RWPE1 (cell line): ENCODE data around the gene MEMO1.
"Not testable (repeated sequence)": the region's sequence is repeated elsewhere in the genome, so short reads cannot be mapped to it uniquely, and the experiment has no call there.

ENCODE experiments used
- CTCF ChIA-PET: fragments of 350-600 bp; sonication (Branson Sonifier 250); formaldehyde crosslinking; extraction: SDS; loops from one replicate; lab custom pipeline; 2021; lab: Yijun Ruan, JAX
- POLR2A ChIA-PET: fragments of 400-600 bp; formaldehyde crosslinking; extraction: SDS; loops from one replicate; lab custom pipeline; 2020; ENCODE audit warnings: antibody characterized with exemption; ENCODE audit not compliant: low non-redundant PET; lab: Yijun Ruan, JAX
- DNase-seq: peaks from one replicate; pipeline ENCODE4 v3.0.0; 2012; ENCODE audit warnings: low spot score
- H3K27ac ChIP-seq: fragments of 450-650 bp; 2 replicates; pipeline ENCODE4 v1.5.1; 2017
- TF ChIP-seq, protein P1 (sequence below): fragments of 450-650 bp; conservative IDR thresholded peaks from 2 replicates; pipeline ENCODE4 v1.5.1; 2017; ENCODE audit warnings: low read depth, mild to moderate bottlenecking

Gene MEMO1

DNA sequence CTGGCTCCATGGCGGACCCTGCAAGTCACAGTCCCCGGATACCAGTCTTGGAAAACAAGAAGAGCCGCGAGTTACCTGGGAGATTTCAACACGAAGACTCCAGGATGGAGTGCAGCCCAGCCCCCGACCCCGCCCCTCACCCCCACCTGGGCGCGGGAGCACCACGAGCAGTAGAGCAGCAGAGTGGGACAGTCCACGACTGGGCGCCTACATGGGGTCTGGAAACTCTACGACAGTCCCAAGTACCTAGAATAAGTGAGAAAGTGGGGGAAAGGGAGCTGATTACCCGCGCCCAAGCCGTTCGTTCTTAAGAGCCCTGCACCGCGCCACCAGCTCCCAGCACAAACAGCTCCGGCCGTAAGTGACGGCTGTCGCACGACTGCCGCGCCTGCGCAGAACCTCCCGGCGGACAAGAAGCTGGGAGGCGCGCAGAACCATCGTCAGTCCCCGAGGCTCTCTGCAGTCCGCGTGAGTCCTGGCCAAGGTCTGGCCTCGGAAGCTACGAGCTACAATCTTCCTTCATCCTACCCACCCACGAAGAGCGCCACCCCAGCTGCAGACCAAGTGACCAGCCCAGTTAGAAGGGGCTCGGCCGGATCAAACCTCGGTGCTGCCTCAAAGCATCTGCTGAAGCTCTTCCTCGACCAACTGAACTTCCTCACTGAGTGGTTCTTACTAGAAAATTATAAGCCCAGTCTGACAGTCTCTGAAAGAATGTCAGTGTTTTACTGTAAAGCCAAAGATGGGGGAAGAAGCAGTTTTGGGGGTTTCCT is 28.8 kb upstream of the MEMO1 start, which contains the start of gene DPY30:
Gene DPY30 (minus strand): TSS at position 359 of the 773 bp plus-strand sequence. CDS start 349 bp downstream, at position 10.
- CTCF ChIA-PET = interaction anchor here (0.6 kb wide), 1 partner anchor 38 kb away, joined by 3 read pairs; no protein-coding TSS in a partner anchor
- POLR2A ChIA-PET = interaction anchor here (1.1 to 1.3 kb wide), 3 partner anchors 23 to 126 kb away, joined by 3 to 14 read pairs (median 5); partner anchors contain the start of genes SLC30A6 and SPAST
- DNase-seq = peak; percentile 86
- H3K27ac ChIP-seq = peak within 1 kb of the TSS; percentile 88
- TF ChIP-seq, protein P1, sequence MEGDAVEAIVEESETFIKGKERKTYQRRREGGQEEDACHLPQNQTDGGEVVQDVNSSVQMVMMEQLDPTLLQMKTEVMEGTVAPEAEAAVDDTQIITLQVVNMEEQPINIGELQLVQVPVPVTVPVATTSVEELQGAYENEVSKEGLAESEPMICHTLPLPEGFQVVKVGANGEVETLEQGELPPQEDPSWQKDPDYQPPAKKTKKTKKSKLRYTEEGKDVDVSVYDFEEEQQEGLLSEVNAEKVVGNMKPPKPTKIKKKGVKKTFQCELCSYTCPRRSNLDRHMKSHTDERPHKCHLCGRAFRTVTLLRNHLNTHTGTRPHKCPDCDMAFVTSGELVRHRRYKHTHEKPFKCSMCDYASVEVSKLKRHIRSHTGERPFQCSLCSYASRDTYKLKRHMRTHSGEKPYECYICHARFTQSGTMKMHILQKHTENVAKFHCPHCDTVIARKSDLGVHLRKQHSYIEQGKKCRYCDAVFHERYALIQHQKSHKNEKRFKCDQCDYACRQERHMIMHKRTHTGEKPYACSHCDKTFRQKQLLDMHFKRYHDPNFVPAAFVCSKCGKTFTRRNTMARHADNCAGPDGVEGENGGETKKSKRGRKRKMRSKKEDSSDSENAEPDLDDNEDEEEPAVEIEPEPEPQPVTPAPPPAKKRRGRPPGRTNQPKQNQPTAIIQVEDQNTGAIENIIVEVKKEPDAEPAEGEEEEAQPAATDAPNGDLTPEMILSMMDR = no peak

DNA sequence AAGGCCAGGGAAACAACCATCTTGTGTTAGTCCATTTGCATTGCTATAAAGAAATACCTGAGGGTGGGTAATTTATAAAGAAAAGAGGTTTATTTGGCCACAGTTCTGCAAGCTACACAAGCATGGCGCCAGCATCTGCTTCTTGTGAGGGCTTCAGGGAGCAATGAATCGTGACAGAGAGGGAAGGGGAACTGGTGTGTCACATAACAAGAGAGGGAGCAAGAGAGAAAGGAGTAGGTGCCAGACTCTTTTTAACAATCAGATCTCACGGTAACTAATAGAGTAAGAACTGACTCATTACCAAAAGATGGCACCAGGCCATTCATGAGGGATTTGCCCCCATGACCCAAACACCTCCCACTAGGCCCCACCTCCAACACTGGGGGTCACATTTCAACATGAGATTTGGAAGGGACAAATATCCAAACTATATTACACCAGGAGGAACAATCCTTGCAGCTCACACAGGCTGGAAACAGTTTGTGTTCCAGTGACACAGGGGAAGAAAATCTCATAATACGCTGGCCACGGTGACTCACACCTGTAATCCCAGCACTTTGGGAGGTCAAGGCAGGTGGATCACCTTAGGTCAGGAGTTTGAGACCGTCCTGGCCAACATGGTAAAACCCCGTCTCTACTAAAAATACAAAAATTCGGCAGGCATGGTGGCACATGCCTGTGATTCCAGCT is 23.5 kb upstream of the MEMO1 start:
- DNase-seq, POLR2A ChIA-PET: not testable (repeated sequence)
- peak overlapping the region; percentile 46 for H3K27ac ChIP-seq
- CTCF ChIA-PET = interaction anchor here (0.6 to 0.7 kb wide), 2 partner anchors 7 to 387 kb away, joined by 3 to 4 read pairs; no protein-coding TSS in a partner anchor

DNA sequence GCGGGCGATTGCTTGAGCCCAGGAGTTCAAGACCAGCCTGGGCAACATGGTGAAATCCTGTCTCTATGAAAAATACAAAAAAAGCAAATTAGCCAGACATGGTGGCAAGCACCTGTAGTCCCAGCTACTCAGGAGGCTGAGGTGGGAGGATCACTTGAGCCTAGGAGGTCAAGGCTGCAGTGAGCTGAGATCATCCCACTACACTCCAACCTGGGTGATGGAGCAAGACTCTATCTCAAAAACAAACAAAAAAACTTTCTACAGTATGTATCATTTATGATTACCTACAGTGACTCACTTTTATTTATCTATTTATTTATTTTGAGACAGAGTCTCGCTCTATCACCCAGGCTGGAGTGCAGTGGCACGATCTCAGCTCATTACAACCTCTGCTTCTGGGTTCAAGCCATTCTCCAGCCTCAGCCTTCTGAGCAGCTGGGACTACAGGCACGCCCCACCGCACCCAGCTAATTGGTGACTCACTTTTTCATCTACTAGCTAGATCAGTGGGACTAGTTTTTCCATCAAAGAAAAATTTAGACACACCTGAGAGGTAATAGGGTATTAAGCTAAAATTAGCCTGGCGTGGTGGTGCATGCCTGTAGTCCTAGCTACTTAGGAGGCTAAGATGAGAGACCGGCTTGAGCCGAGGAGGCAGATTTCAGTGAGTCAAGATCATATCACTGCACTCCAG is 8.1 kb upstream of the MEMO1 start:
- POLR2A ChIA-PET = interaction anchor here (0.5 kb wide), 1 partner anchor 29 kb away, joined by 8 read pairs; no protein-coding TSS in a partner anchor
- DNase-seq = peak; percentile 19
- CTCF ChIA-PET = interaction anchor here (0.6 to 1.4 kb wide), 2 partner anchors 11 to 1305 kb away, joined by 3 to 8 read pairs; no protein-coding TSS in a partner anchor
- peak overlapping the region; percentile 34; the same call in 1 of the 2 replicates for H3K27ac ChIP-seq

DNA sequence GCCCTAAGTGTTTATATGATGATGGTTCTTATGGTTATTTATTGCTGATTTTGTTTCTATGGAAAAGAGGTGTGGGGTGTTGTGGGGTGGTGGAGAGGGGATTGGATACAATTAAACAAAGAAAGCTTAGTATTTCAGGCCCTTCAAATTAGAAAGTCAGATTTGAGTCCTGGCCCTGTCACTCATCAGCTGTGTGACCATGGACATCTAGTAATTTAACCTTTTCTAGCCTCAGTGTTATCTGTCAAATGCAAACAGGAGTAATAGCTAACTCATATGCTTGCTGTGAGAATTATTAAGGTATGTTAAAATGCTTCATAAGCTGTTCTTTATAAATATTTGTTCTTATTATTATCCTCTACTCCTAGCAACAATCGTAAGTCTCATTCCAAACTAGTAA is 2.1 kb upstream of the MEMO1 start:
- TF ChIP-seq, protein P1 = no peak
- ChIA-PET POLR2A (no interaction called here), CTCF (interaction anchor here (0.5 to 0.7 kb wide), 3 partner anchors 95 to 1951 kb away, joined by 4 to 11 read pairs (median 4); no protein-coding TSS in a partner anchor)

DNA sequence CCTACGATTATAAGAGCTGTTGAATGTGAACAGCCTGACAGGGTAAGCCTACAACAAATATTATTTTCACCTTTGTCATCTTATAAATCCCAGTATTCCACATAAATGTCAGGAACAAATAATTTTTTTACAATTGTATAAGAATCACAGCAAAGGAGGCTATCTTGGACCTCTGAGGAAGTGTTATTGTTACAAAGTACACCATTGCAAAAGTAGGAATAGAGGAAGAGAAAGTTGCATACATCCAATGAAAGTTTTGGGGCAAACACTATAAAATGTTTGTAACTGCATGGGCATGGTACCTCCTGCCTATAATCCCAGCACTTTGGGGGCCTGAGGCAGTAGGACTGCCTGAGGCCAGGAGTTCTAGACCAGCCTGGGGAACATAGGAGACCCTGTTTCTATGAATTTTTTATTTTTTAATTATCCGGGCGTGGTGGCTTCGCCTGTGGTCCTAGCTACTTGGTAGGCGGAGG is 715 bp upstream of the MEMO1 start:
- TF ChIP-seq, protein P1 = no peak
- H3K27ac ChIP-seq = peak overlapping the region; percentile 98
- DNase-seq = no peak
- POLR2A ChIA-PET = no interaction called here
- CTCF ChIA-PET = no interaction called here

More for the DNA sequence above, 2.1 kb upstream of the MEMO1 start:
- no peak overlapping the region for H3K27ac ChIP-seq
- DNase-seq = no peak

DNA sequence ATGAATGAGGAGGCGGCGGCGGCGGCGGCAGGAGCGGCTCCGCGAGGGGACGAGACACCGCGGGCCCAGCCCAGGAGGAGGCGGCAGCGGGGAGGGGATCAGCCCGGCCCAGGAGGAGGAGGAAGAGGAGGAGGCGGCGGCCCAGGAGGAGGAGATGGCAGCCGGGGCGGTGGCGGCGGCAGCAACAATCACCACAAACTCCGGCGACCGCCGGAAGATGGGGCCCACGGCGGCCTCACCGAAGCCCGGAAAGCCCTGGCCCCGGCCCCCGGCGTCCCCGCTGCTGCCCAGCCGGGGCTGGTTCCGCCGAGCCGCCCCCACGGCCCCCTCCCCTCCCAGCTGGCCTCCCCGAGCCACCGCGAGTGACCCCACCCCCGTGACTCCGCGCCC is 533 bp downstream of the MEMO1 start:
- CTCF ChIA-PET, DNase-seq: not testable (repeated sequence)
- POLR2A ChIA-PET = interaction anchor here (0.6 kb wide), 1 partner anchor 68 kb away, joined by 5 read pairs; no protein-coding TSS in a partner anchor
- H3K27ac ChIP-seq = peak overlapping the region; percentile 98

DNA sequence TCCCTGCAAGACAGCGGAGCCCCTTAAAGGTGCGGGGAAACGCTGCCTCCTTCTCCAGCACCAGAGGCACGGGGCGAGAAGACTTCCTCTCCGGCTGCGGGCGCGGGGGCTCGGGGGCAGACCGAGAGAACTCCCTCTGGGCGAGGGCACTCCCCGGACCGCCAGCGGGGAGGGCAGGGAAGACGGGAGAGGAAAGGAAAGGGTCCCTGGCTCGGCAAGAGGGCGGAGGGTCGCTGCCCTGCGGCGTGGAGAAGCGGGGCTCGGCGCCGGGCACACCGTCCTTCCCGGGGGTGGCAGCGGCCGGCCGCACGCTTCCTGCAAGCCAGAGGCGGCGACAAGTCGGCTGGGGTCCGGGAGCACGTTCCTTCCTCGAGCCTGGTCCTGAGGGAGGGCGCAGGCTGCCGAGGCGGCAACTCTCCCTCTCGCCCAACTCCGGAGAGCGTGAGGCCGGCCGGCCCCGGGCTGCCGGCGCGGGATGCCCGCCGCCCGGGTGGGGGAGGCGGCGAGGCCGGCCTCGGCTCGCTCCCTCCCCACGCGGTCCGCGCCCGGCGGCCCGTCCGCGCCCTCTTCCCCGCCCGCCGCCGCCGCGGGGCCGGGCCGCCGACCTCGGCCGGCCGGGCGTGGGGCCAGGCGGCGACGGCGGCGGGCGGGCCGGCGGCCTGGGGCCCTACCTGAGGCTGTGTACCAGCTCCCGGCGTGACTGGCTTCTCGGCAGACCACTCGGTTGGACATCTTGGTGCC is 1.1 kb downstream of the MEMO1 start:
- ChIA-PET CTCF (no interaction called here), POLR2A (interaction anchor here (0.6 kb wide), 1 partner anchor 40 kb away, joined by 4 read pairs; no protein-coding TSS in a partner anchor)
- DNase-seq = peak; percentile 28
- TF ChIP-seq, protein P1 = no peak
- peak overlapping the region; percentile 98 for H3K27ac ChIP-seq
